Thyroid gland (tissue), 4 donors: ENCODE results near the gene PTGFR.

ENCODE experiments used
- POLR2A ChIP-seq, 2 donors: fragments of 450-650 bp; IDR thresholded peaks; one replicate each; pipeline ENCODE4 v1.6.1; 2017; ENCODE audit warnings: antibody characterized with exemption in 2 of 2, mild to moderate bottlenecking in 2 of 2, moderate library complexity in 1 of 2
- TF ChIP-seq, protein P1 (sequence below), 6 experiments: fragments of 200-600 bp in 3 of 6; fragments of 450-650 bp in 3 of 6; sonication (generic) in 3 of 6; IDR thresholded peaks; one replicate each; pipeline ENCODE4 v1.5.1; 2016 to 2019; ENCODE audit warnings: antibody characterized with exemption in 6 of 6, mild to moderate bottlenecking in 2 of 6, inconsistent platforms in 1 of 6, moderate library complexity in 1 of 6

DNA sequence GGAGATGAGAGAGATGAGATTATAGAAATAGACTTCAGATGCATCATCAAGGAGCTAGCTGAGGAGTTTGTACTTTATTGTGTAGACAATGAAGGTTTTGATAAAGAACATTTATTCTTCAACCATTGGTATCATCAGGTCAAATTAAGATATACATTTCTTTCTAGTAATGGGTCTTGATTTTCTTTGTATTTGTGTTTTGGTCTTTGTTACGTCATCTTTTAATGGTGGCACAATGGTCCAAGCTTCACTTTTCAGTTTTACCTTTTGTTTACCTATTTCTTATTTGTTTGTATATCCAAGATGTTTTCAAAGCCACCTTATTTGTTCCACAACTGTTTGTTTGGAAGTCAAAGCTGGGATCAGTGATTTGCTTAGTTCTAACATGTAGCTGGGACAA is 44.5 kb downstream of the PTGFR start:
- TF ChIP-seq, protein P1, sequence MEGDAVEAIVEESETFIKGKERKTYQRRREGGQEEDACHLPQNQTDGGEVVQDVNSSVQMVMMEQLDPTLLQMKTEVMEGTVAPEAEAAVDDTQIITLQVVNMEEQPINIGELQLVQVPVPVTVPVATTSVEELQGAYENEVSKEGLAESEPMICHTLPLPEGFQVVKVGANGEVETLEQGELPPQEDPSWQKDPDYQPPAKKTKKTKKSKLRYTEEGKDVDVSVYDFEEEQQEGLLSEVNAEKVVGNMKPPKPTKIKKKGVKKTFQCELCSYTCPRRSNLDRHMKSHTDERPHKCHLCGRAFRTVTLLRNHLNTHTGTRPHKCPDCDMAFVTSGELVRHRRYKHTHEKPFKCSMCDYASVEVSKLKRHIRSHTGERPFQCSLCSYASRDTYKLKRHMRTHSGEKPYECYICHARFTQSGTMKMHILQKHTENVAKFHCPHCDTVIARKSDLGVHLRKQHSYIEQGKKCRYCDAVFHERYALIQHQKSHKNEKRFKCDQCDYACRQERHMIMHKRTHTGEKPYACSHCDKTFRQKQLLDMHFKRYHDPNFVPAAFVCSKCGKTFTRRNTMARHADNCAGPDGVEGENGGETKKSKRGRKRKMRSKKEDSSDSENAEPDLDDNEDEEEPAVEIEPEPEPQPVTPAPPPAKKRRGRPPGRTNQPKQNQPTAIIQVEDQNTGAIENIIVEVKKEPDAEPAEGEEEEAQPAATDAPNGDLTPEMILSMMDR (IDR thresholded peaks at IDR 0.05): no peak
- TF ChIP-seq POLR2A (IDR thresholded peaks at IDR 0.05): no peak
